Aorta (tissue), 5 donors: Measurements from ENCODE around the gene HNRNPL. TPM values are rescaled to one million over a fixed set of nuclear protein-coding genes. Genes with fewer than 3 reads are reported as not detected.
"Not testable (repeated sequence)": the region's sequence is repeated elsewhere in the genome, so short reads cannot be mapped to it uniquely, and the experiment has no call there.

Source experiments
- ATAC-seq: fragments of 200-7000 bp; cut with Tn5 transposase; one replicate; pipeline ENCODE4 v1.9.1; 2022; ENCODE audit warnings: moderate library complexity; ENCODE audit not compliant: low FRiP score
- DNase-seq, 2 donors: peaks; one replicate each; pipeline ENCODE4 v3.0.0-alpha.2; 2020
- H3K27ac ChIP-seq, 2 donors: one replicate each; pipeline ENCODE4 v1.5.1; 2013; ENCODE audit warnings: low read length in 2 of 2, mild to moderate bottlenecking in 2 of 2, moderate library complexity in 2 of 2, control low read depth in 1 of 2, inconsistent platforms in 1 of 2, low read depth in 1 of 2
- H3K27me3 ChIP-seq, 2 donors: one replicate each; pipeline ENCODE4 v1.6.1; 2013; ENCODE audit warnings: control low read depth in 1 of 2, low read length in 1 of 2, mild to moderate bottlenecking in 1 of 2, moderate library complexity in 1 of 2; ENCODE audit not compliant: insufficient read depth in 2 of 2, control insufficient read depth in 1 of 2
- H3K36me3 ChIP-seq, 2 donors: one replicate each; pipeline ENCODE4 v1.6.1; 2013; ENCODE audit warnings: control low read depth in 1 of 2, low read length in 1 of 2, mild to moderate bottlenecking in 1 of 2; ENCODE audit not compliant: insufficient read depth in 2 of 2, control insufficient read depth in 1 of 2
- H3K4me1 ChIP-seq, 2 donors: one replicate each; pipeline ENCODE4 v1.6.1; 2013; ENCODE audit warnings: low read length in 2 of 2, control low read depth in 1 of 2, mild to moderate bottlenecking in 1 of 2, moderate library complexity in 1 of 2; ENCODE audit not compliant: insufficient read depth in 2 of 2, control insufficient read depth in 1 of 2
- H3K4me3 ChIP-seq, 2 donors: one replicate each; pipeline ENCODE4 v1.5.1; 2013; ENCODE audit warnings: low read length in 2 of 2, control low read depth in 1 of 2, mild to moderate bottlenecking in 1 of 2
- H3K9me3 ChIP-seq: one replicate; pipeline ENCODE4 v1.6.1; 2013; ENCODE audit warnings: mild to moderate bottlenecking, low read length; ENCODE audit not compliant: control insufficient read depth
- WGBS, 2 donors: extraction: QIAGEN DNeasy Blood & Tissue Kit; methylation state at CpG; one replicate each; pipeline ENCODE4 v1.1.7; 2013; 5-methylcytosine and 5-hydroxymethylcytosine counted together
- intact Hi-C, 2 donors: fragments of 100-400 bp; cut with DNase I; formaldehyde crosslinking; loops; one replicate each; pipeline versions ENCODE4 v1.14.2 to v1.15.0; 2022
- polyA plus RNA-seq, 2 donors: library from polyadenylated mRNA; stranded (reverse); fragments of 200-250 nt; gene quantifications; one replicate each; pipeline ENCODE4 v1.2.3, GENCODE V29; 2013
- total RNA-seq, 2 donors: library from RNA; stranded (reverse); fragmentation: NEBNext Ultra II Directional; extraction: Animal tissue kit (Norgen Biotek cat#: 25700); gene quantifications; one replicate each; pipeline ENCODE4 v1.2.1, GENCODE V29; 2021
- donor health status: healthy with polysubstance abuse.
- donor health status: Bipolar disorder and iron deficiency.
- donor health status: DM: no; HTN: no; CAD: no.
- donor health status: DM: no; HTN: no; CAD: no.
- donor health status: DM: yes; HTN: yes; CAD: no.

The HNRNPL gene
- total and polyA plus RNA-seq, 4 donors, result 83.3 to 220 (median 185) TPM

DNA sequence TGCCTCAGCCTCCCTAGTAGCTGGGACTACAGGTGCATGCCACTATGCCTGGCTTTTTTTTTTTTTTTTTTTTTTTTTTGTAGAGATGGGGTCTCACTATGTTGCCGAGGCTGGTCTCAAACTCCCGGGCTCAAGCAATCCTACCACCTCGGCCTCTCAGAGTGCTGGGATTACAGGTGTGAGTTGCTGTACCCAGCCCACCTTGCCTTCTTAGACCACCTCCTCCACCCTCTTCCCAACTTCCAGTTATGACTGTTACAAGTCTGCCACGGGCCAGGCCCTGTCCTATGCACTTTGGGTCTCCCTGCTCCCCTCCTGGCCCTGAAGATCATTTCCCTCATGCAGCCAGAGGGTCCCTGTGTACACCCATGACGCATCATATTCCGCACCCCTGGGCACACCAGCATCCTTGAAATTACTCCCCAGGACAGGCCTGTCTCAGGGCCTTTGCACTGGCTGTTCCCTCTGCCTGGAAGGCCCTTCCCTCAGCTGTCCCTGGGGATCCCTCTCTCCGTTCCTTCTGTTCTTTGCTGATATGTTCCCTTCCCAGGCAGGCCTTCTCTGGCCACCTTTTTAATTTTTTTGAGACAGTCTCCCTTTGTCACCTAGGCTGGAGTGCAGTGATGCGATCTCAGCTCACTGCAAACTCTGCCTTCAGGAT is 40.1 kb downstream of the HNRNPL start:
- Histone ChIP-seq H3K27me3 (no peaks in the 10 kb centered on the region), H3K4me1 (no peaks in the 10 kb centered on the region), H3K4me3 (no peak overlapping the region), H3K9me3 (no peaks in the 10 kb centered on the region), H3K36me3 (no peaks in the 10 kb centered on the region), H3K27ac (no peak overlapping the region)
- WGBS, 2 donors, result 94% methylated on average over 8 of the region's 8 CpGs
- ATAC-seq (no peak), DNase-seq (no peak)
- intact Hi-C loops, result loop anchor here in 1 of 2 donors (10.0 kb wide), 1 partner anchor 55 kb away; no protein-coding TSS in a partner anchor

DNA sequence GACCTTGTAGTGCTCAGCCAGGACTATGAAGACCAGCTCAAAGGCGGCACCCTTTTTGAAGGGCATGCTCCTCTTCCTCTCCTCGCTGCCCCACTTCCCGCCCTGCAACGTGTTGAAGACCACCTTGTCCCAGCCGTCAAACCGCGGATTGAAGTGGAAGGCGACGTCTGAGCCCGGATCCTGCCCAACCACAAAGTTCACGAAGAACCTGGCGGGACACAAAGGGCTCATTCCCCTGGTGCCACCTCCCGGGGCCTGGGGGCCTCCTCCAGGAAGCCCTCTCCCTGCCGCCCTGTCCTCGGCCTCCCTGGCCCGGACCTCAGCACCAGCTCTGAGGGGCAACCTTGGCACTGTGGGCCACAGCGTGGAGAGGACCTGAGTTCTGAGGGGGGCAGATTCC is 41.0 kb downstream of the HNRNPL start:
- H3K9me3 ChIP-seq, result no peaks in the 10 kb centered on the region
- no peak overlapping the region for H3K27ac ChIP-seq
- H3K4me1 ChIP-seq, result no peaks in the 10 kb centered on the region
- DNase-seq, result peak in 1 of 2 donors; percentile 55
- H3K27me3 ChIP-seq, result no peaks in the 10 kb centered on the region
- no peak for ATAC-seq
- no peaks in the 10 kb centered on the region for H3K36me3 ChIP-seq
- H3K4me3 ChIP-seq, result no peak overlapping the region
- WGBS, 2 donors, result 93 to 94% methylated on average over 15 to 17 of the region's 17 CpGs
- intact Hi-C loops, result loop anchor here in 1 of 2 donors (10.0 kb wide), 1 partner anchor 54 kb away; no protein-coding TSS in a partner anchor

DNA sequence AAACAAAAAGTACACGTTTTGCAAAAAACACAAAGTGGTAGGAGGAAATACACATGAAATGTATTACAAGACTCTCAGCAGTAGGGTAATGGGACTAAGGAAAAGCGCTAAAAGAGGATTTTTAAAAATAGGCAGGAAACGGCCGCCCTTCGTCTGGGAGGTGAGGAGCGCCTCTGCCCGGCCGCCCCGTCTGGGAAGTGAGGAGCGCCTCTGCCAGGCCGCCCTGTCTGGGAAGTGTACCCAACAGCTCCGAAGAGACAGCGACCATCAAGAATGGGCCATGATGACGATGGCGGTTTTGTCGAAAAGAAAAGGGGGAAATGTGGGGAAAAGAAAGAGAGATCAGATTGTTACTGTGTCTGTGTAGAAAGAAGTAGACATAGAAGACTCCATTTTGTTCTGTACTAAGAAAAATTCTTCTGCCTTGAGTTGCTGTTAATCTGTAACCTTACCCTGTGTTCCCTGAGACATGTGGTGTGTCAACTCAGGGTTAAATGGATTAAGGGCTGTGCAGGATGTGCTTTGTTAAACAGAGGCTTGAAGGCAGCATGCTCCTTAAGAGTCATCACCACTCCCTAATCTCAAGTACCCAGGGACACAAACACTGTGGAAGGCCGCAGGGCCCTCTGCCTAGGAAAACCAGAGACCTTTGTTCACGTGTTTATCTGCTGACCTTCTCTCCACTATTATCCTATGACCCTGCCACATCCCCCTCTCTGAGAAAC is 42.2 kb downstream of the HNRNPL start:
- H3K27me3 ChIP-seq, H3K9me3 ChIP-seq, H3K27ac ChIP-seq, ATAC-seq, H3K4me1 ChIP-seq, H3K4me3 ChIP-seq, H3K36me3 ChIP-seq: not testable (repeated sequence)
- peak in 1 of 2 donors; percentile 17 for DNase-seq
- 80 to 91% methylated on average over 13 to 15 of the region's 18 CpGs for WGBS, 2 donors
- intact Hi-C loops, result loop anchor here in 1 of 2 donors (10.0 kb wide), 1 partner anchor 53 kb away; no protein-coding TSS in a partner anchor

DNA sequence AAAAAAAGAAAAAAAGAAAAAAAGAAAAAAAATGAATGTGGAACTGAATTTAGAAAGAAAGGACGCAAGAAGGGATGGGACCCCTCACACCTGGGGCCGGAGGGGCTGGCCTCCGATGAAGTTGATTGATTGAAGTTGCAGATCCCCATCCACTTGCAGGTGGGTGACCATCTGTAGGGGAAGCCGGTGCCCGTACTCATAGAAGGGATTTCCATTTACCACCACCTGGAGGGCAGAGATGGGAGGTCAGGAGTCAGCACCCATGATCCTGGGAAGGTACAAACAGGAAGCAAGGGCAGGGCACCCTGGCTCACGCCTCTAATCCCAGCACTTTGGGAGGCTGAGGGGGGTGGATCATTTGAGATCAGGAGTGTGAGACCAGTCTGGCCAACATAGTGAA is 43.4 kb downstream of the HNRNPL start:
- Histone ChIP-seq H3K27ac (no peak overlapping the region), H3K9me3 (no peaks in the 10 kb centered on the region)
- 93 to 95% methylated on average over 6 of the region's 6 CpGs for WGBS, 2 donors

DNA sequence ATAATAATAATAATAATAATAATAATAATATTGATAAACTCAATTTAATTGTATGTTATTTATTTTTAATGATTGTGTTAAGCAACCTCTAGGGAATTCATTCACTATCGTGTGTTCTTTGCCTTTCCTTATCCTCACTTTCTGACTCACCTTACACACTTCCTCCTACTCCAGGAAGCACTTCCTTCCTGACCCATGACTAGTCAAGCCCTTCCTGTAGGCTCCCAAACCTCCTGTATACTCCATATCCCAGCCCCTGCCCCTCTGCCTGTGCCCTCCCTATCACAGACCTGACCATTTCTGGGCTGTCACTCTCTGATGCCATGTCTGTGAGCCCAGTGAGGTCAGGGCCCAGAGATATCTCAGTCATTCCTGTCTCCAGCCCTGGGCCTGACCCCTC is 44.6 kb downstream of the HNRNPL start:
- ATAC-seq (no peak), DNase-seq (peak in 1 of 2 donors; percentile 35)
- intact Hi-C loops, result loop anchor here in 1 of 2 donors (10.0 kb wide), 1 partner anchor 50 kb away; no protein-coding TSS in a partner anchor
- no peak overlapping the region for H3K27ac ChIP-seq
- 78 to 86% methylated on average over 1 of the region's 1 CpG for WGBS, 2 donors
- H3K4me1 ChIP-seq, result no peaks in the 10 kb centered on the region
- H3K4me3 ChIP-seq, result no peak overlapping the region
- no peaks in the 10 kb centered on the region for H3K9me3 ChIP-seq
- no peaks in the 10 kb centered on the region for H3K27me3 ChIP-seq
- no peaks in the 10 kb centered on the region for H3K36me3 ChIP-seq

More for the DNA sequence above, 43.4 kb downstream of the HNRNPL start:
- no peak overlapping the region for H3K4me3 ChIP-seq
- DNase-seq (peak in 1 of 2 donors; percentile 52), ATAC-seq (no peak)
- H3K4me1 ChIP-seq, result no peaks in the 10 kb centered on the region
- H3K27me3 ChIP-seq, result no peaks in the 10 kb centered on the region
- no peaks in the 10 kb centered on the region for H3K36me3 ChIP-seq
- intact Hi-C loops, result loop anchor here in 1 of 2 donors (10.0 kb wide), 1 partner anchor 52 kb away; no protein-coding TSS in a partner anchor

DNA sequence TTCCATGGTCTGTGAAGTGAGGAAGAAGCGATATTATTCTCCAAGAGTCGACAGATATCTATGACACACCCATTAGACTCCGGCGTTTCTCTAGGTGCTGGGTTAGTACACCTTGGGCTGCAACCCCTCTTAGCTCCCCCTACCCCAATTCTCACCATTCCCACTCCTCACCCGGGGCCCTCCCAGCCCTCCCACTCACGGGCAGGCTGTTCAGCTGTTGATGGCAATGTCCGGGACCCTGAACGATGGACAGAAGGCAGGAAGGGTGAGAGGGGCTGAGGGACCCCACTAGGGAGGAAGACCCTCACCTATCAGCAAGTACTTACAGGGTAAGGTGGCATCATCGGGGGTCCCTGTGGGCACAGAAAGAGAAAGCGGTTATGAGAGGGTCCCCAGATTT is 46.2 kb downstream of the HNRNPL start:
- 89 to 90% methylated on average over 10 of the region's 10 CpGs for WGBS, 2 donors
- intact Hi-C loops, result loop anchor here in 1 of 2 donors (10.0 kb wide), 1 partner anchor 49 kb away; no protein-coding TSS in a partner anchor
- H3K9me3 ChIP-seq, result no peaks in the 10 kb centered on the region
- H3K4me3 ChIP-seq, result no peak overlapping the region
- no peak overlapping the region for H3K27ac ChIP-seq
- no peaks in the 10 kb centered on the region for H3K27me3 ChIP-seq
- DNase-seq (peak in 1 of 2 donors; percentile 48), ATAC-seq (no peak)
- no peaks in the 10 kb centered on the region for H3K4me1 ChIP-seq
- H3K36me3 ChIP-seq, result no peaks in the 10 kb centered on the region

DNA sequence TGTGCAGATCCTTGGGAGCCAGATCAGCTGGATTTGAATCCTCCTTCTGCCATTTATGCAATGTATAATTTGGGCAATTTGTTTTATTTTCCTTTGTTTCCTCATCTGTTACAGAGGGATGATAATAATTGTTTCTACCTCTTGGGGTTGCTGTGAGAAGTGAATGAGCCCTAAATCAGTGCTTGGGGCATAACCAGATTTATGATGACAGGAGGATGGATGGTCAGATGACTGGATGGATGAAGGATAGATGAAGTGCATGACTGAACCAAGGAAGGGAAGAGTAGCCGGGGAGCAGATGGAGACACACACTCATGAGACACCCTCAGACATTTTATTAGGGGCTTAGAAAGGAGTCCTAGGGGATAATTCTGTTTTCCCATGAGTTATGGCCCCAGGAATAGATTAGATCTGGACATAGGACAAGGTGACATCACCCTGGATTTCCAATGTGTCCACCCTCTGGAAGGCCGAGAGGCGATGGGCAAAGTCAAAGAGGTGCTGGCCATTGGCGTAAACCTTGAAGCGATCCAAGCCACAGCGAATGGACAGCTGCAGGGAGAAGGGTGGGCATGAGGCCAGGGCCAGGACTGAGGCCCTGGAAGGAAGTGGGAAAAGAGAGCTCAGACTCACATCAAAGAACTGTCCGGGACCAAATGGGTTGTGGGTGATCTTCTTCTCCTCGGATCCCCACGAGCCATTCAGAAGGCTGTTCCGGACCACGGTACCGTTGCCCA is 48.3 kb downstream of the HNRNPL start:
- no peak for DNase-seq
- no peak overlapping the region for H3K27ac ChIP-seq
- no peaks in the 10 kb centered on the region for H3K9me3 ChIP-seq
- 92 to 93% methylated on average over 12 of the region's 12 CpGs for WGBS, 2 donors
- intact Hi-C loops, result loop anchor here in 1 of 2 donors (10.0 kb wide), 1 partner anchor 47 kb away; no protein-coding TSS in a partner anchor
- H3K27me3 ChIP-seq, result no peaks in the 10 kb centered on the region
- ATAC-seq, result no peak
- no peak overlapping the region for H3K4me3 ChIP-seq
- no peaks in the 10 kb centered on the region for H3K36me3 ChIP-seq
- no peaks in the 10 kb centered on the region for H3K4me1 ChIP-seq

DNA sequence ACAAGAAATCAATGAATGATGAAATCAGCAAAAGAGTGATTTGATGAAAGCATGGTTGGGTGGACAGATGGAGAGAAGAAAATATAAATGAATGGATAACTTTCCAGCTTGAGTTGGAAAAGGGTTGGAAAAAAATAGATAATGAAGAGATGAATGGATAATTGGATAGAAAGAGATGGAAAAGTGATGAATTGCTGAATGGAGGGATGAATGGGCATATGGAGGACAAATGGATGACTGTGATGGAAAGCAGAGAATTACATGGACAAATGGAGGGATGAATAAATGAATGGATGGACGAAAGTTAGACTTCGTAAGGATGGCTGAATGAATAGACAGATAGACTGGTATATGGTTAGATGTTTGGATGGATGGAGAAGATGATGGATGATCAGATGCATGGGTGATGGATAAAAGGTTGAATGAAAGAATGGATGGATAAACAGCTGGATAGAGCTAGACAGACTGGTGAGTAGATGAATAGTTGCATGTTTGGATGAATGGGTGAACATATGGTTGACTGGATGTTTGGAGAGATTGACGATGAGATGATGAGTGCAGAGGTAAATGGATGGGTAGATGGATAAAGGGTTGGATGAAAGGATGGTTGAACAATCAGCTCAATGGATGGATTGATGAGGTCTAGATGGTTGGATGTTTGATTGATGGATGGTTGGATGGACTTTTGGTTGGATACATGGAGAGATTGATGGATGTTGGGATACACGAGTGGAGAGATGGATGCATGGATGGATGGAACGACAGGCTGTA is 49.0 kb downstream of the HNRNPL start:
- 90 to 94% methylated on average over 5 of the region's 5 CpGs for WGBS, 2 donors
- ATAC-seq, result no peak

More for the DNA sequence above, 49.0 kb downstream of the HNRNPL start:
- no peak overlapping the region for H3K4me3 ChIP-seq
- H3K27ac ChIP-seq, result no peak overlapping the region
- no peaks in the 10 kb centered on the region for H3K4me1 ChIP-seq
- no peaks in the 10 kb centered on the region for H3K27me3 ChIP-seq
- DNase-seq, result no peak
- H3K36me3 ChIP-seq, result no peaks in the 10 kb centered on the region
- no peaks in the 10 kb centered on the region for H3K9me3 ChIP-seq
- intact Hi-C loops, result loop anchor here in 1 of 2 donors (10.0 kb wide), 1 partner anchor 46 kb away; no protein-coding TSS in a partner anchor
